ENCODE results near the gene LYPD8. TPM values are rescaled to one million over a fixed set of nuclear protein-coding genes. Genes with fewer than 3 reads are reported as not detected.

LYPD8 gene
- total RNA-seq, 1 experiment from 2014 or later = not detected

GRCh38 chr1:248714248-248714647, 41.3 kb downstream of the LYPD8 start:
- in situ Hi-C loops (cut with HindIII; ENCODE audit: low sequenced_read_pairs) = no loop called here

GRCh38 chr1:248710305-248710900, 45.2 kb downstream of the LYPD8 start:
- no peak for DNase-seq (ENCODE audit: low spot score)
- in situ Hi-C loops (cut with HindIII; ENCODE audit: low sequenced_read_pairs) = no loop called here

More at GRCh38 chr1:248714248-248714647, 41.3 kb downstream of the LYPD8 start:
- no peak for DNase-seq (ENCODE audit: low spot score)

GRCh38 chr1:248704606-248705005, 51.0 kb downstream of the LYPD8 start:
- in situ Hi-C loops (cut with HindIII; ENCODE audit: low sequenced_read_pairs) = no loop called here
- no peak for DNase-seq (ENCODE audit: low spot score)

GRCh38 chr1:248703674-248704073, 51.9 kb downstream of the LYPD8 start:
- in situ Hi-C loops (cut with HindIII; ENCODE audit: low sequenced_read_pairs) = no loop called here

GRCh38 chr1:248702714-248703113, 52.8 kb downstream of the LYPD8 start, which contains the start of gene OR14I1:
Gene OR14I1 (minus strand): TSS chr1:248702766.
- in situ Hi-C loops (cut with HindIII; ENCODE audit: low sequenced_read_pairs) = no loop called here
- DNase-seq (ENCODE audit: low spot score) = no peak

More at GRCh38 chr1:248703674-248704073, 51.9 kb downstream of the LYPD8 start:
- peak; percentile 1 for DNase-seq (ENCODE audit: low spot score)

- no peak for DNase-seq (ENCODE audit: low spot score)
- in situ Hi-C loops (cut with HindIII; ENCODE audit: low sequenced_read_pairs) = no loop called here
Measured at GRCh38 chr1:248699099-248699498, 56.5 kb downstream of the LYPD8 start.

GRCh38 chr1:248697907-248698306, 57.7 kb downstream of the LYPD8 start:
- DNase-seq (ENCODE audit: low spot score) = no peak
- in situ Hi-C loops (cut with HindIII; ENCODE audit: low sequenced_read_pairs) = no loop called here

GRCh38 chr1:248696774-248697173, 58.8 kb downstream of the LYPD8 start:
- no peak for DNase-seq (ENCODE audit: low spot score)
- in situ Hi-C loops (cut with HindIII; ENCODE audit: low sequenced_read_pairs) = no loop called here

GRCh38 chr1:248696261-248696660, 59.3 kb downstream of the LYPD8 start:
- in situ Hi-C loops (cut with HindIII; ENCODE audit: low sequenced_read_pairs) = no loop called here

GRCh38 chr1:248695451-248696132, 60.0 kb downstream of the LYPD8 start:
- in situ Hi-C loops (cut with HindIII; ENCODE audit: low sequenced_read_pairs) = no loop called here
- no peak for DNase-seq (ENCODE audit: low spot score)

More at GRCh38 chr1:248696261-248696660, 59.3 kb downstream of the LYPD8 start:
- peak; percentile 6 for DNase-seq (ENCODE audit: low spot score)

GRCh38 chr1:248691567-248692155, 63.9 kb downstream of the LYPD8 start:
- in situ Hi-C loops (cut with HindIII; ENCODE audit: low sequenced_read_pairs) = no loop called here

More at GRCh38 chr1:248691567-248692155, 63.9 kb downstream of the LYPD8 start:
- DNase-seq (ENCODE audit: low spot score) = no peak

Other genes starting within 250 kb of the LYPD8 start
- gene OR2G6, start 247.7 kb downstream of the LYPD8 start, total RNA-seq (2014; rRNA removed; shearing (Covaris generic)) = not detected in 2 replicates
- not detected in 2 replicates for gene OR2T29, start 193.0 kb downstream of the LYPD8 start, total RNA-seq (2014; rRNA removed; shearing (Covaris generic))
- not detected in 2 replicates for gene OR2T34, start 181.0 kb downstream of the LYPD8 start, total RNA-seq (2014; rRNA removed; shearing (Covaris generic))
- not detected in 2 replicates for gene OR2T10, start 158.1 kb downstream of the LYPD8 start, total RNA-seq (2014; rRNA removed; shearing (Covaris generic))
- not detected in 2 replicates for gene OR2T11, start 120.7 kb downstream of the LYPD8 start, total RNA-seq (2014; rRNA removed; shearing (Covaris generic))
- not detected in 2 replicates for gene OR2T35, start 110.5 kb downstream of the LYPD8 start, total RNA-seq (2014; rRNA removed; shearing (Covaris generic))
- gene OR2T27, start 100.2 kb downstream of the LYPD8 start, total RNA-seq (2014; rRNA removed; shearing (Covaris generic)) = not detected in 2 replicates
- not detected in 2 replicates for gene OR14I1, start 53.0 kb downstream of the LYPD8 start, total RNA-seq (2014; rRNA removed; shearing (Covaris generic))
- 23.1 and 24.6 TPM in 2 replicates for gene SH3BP5L, start 70.2 kb upstream of the LYPD8 start, total RNA-seq (2014; rRNA removed; shearing (Covaris generic))
- gene ZNF672, start 82.5 kb upstream of the LYPD8 start, total RNA-seq (2014; rRNA removed; shearing (Covaris generic)) = 57.1 and 63.1 TPM in 2 replicates
- 7.9 and 12.7 TPM in 2 replicates for gene ZNF692, start 103.3 kb upstream of the LYPD8 start, total RNA-seq (2014; rRNA removed; shearing (Covaris generic))
- 5.3 and 10.0 TPM in 2 replicates for gene PGBD2, start 150.5 kb upstream of the LYPD8 start, total RNA-seq (2014; rRNA removed; shearing (Covaris generic))